NCI-H460 (cell line): ENCODE results near the gene RASA2. TPM values are rescaled to one million over a fixed set of nuclear protein-coding genes. Genes with fewer than 3 reads are reported as not detected.
"Not testable (repeated sequence)": the region's sequence is repeated elsewhere in the genome, so short reads cannot be mapped to it uniquely, and the experiment has no call there.

ENCODE experiments used
- DNase-seq: peaks from one replicate; pipeline ENCODE4 v3.0.0-alpha.2; 2016; ENCODE audit warnings: low read depth; ENCODE audit errors: extremely low read depth
- total RNA-seq: library from RNA; depleted of rRNA; stranded (reverse); fragments of >200 nt; shearing (Covaris generic); gene quantifications from 2 replicates; pipeline ENCODE4 v1.2.3, GENCODE V29; 2014

Gene RASA2
- total RNA-seq, 1 experiment from 2014 or later = 13.4 TPM

GRCh38 chr3:141570068-141570467 is 83.2 kb downstream of the RASA2 start:
- no peak for DNase-seq

GRCh38 chr3:141575879-141576743 is 89.3 kb downstream of the RASA2 start:
- no peak for DNase-seq

DNA sequence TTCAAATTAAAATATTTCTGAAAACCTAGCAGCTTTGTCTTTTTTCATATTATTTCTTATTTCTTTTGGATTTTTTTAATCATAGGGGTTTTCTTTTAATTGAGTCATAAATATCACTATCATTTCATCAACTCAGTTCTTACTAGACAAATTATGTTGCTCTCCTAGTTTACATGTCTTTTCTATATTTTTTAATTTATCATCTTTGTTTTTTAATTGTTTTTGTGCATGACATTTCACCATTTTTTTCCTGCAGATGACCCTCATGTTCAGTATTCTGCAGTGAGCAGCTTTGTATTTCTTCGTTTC is 89.9 kb downstream of the RASA2 start:
- DNase-seq = no peak

GRCh38 chr3:141578202-141578973 is 91.6 kb downstream of the RASA2 start:
- DNase-seq = no peak

DNA sequence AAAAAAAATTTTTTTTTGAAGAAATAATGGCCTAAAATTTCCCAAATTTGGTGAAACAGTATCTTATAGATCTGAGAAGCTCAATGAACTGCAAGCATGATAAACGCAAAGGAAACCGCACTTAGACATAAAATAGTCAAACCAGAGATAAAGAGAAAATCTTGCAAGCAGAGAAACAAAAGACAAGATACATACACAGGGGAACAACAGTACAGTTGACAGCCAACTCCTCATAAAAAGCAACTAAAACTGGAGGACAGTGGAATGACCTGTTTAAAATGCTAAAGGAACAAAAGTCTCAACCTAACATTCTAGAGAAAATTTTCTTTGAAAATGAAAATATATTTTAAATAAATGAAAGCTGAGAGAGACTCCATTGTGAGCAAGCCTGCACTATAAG is 107.5 kb downstream of the RASA2 start:
- no peak for DNase-seq

GRCh38 chr3:141597931-141598330 is 111.1 kb downstream of the RASA2 start:
- DNase-seq = no peak

DNA sequence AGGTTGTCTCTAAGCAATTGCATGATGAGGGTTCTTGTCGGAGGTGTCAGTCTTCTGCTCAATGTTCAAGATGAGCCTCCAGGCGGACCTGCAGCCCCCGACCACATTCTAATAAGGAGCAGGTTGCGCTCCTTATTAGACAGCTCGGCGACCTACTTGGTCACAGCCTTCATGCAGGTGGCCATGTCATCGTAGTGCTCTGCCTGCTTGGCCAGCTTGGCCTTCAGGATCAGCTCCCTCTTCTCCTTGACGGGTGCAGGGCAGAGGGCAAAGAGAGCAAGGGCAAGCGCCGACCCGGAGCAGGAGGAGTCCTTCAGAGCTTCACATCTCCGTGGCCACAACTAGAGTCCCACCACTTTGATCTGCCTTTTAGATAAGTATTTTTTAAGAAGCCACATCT is 113.5 kb downstream of the RASA2 start:
- DNase-seq = no peak

DNA sequence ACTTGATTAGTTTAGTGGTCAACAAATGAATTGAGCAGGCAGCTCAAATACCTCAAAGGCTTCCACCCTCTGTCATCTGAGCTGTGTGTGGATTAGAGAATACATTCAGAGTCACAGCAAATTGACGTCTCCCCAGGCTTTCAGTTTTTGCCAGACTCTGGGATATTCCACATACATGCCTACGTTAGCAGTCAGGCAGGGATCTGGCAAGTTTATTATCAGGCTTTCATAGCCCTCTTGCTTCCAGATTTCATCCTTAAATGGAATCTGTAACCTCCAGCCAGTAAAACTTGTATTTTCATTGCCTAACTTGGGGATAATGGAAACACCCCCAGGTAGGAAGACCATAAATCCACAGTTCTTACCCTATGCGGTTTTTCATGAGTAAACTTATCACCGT is 115.9 kb downstream of the RASA2 start:
- no peak for DNase-seq

DNA sequence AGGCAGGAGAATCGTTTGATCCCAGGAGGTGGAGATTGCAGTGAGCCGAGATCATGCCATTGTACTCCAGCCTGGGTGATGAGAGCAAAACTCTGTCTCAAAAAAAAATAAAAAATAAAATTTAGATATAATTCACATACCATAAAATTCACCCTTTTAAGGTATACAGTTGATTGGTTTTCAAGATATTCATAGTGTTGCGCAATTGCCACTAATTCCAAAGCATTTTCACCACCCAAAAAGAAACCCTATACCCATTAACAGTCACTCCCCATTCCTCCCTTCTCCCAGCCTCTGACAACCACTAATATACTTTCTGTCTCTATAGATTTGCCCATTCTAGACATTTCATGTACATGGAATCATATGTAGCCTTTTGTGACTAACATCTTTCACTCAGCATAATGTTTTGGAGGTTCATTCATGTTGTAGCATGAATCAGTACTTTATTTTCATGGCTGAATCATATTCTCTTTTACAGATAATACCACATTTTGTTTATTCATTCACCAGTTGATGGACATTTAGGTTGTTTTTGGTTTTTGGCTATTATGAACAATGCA is 116.7 kb downstream of the RASA2 start:
- no peak for DNase-seq

DNA sequence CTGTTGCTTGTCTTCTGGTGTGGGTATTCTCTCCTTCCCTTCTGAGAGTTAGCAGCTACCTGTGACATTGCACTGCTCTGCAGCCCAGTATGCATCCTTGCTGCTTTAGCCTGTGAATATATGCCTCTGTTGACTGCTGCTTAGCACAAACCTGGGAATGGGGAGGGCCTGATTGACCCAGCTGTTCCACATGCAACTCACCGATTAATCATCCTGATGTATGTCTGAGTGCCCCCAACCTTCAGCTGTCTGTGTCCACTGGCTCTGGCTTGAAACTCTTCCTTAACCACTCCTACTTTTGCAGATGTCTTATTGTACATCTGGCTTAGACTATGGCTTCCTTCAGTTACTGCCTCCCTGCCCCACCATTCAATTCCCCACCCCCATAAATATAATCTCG is 119.1 kb downstream of the RASA2 start:
- DNase-seq = no peak

DNA sequence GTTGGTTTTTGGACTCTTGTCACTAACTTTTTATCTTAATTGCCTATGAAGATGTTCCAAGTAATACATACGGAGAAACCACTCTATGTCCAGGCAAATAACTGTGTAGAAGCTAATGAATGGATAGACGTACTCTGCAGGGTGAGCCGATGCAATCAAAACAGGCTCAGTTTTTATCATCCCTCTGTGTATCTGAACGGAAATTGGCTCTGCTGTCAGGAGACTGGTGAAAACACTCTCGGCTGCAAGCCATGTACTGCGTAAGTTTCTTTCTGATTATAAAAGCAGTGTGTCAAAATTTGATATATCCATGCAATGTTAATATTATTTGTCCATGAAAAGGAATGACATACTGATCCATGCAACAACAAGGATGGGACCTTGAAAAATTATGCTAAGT is 121.6 kb downstream of the RASA2 start:
- no peak for DNase-seq

GRCh38 chr3:141610939-141611338 is 124.1 kb downstream of the RASA2 start:
- DNase-seq = no peak

- no peak for DNase-seq
Measured at GRCh38 chr3:141618103-141618910, 131.5 kb downstream of the RASA2 start.

DNA sequence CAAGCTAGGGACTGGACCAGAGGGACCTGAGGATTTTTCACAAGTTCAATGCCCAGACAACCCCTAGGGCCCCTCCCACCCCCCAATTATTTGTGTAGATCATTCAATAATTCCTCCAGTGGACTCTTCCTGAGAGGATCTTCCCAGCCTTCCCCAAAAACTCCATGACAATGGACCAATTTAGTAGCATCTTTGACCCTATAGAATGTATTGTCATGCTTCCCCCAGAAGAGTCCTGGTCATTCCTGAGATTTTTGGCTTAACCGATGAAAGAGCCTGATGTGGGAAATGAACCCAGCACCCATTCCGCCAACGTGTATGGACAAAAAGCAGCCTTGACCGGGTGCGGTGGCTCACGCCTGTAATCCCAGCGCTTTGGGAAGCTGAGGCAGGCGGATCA is 132.1 kb downstream of the RASA2 start:
- DNase-seq = no peak

DNA sequence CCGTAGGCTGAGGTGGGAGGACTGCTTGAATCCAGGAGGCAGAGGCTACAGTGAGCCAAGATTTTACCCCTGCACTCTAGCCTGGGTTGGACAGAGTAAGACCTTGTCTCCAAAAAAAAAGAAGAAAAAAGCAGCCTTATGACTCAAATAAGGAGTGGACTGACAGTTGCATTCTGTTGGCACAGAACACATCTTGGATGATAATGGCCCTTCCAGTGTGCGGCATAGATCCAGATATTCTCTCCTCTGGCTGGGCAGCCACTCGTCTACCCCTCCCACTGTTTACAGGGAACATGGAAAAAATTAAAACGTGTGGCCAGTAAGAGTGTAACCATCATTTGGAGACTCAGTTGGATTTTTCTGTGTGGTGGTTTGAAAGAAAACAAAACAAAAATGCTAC is 132.6 kb downstream of the RASA2 start:
- DNase-seq = no peak

- no peak for DNase-seq
Measured at GRCh38 chr3:141623691-141624090, 136.9 kb downstream of the RASA2 start.

DNA sequence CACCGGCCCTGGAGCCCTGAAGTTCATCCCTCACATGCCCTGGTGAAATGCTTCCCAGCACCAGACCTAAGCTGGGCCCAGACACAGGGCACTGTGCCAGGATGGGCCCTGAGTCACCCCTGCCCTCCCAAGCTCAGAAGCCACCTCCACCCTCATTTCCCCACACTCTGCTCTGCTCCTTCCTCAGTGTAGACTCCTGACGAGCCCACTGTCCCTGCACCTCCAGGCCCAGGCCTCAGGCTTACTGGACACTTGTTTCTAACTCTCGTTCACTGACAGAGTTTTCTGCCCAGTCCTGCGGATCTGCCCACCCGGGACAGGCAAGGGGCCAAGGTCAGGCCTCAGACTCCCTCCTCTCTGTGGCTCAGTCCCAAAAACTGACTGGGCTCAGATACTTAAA is 138.7 kb downstream of the RASA2 start:
- DNase-seq = no peak

GRCh38 chr3:141628334-141628733 is 141.5 kb downstream of the RASA2 start:
- DNase-seq = not testable (repeated sequence)

DNA sequence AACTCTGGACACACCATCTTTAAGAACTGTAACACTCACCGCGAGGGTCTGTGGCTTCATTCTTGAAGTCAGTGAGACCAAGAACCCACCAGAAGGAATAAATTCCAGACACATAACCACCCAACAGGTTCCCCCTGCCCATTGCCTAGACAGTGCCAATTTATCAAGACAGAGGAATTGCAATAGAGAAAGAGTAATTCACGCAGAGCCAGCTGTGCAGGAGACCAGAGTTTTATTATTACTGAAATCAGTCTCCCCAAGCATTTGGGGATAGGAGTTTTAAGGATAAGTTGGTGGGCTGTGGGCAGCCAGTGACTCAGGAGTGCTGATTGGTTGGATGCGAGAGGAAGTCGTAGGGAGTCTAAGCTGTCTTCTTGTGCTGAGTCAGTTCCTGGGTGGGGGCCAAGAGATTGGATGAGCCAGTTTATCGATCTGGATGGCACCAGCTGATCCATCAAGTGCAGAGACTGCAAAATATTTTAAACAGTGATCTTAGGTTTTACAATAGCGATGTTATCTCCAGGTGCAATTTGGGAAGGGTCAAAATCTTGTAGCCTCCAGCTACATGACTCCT is 142.1 kb downstream of the RASA2 start:
- DNase-seq = not testable (repeated sequence)

GRCh38 chr3:141629976-141630375 is 143.1 kb downstream of the RASA2 start:
- no peak for DNase-seq
